ENCODE measurements around the gene GALNT10. TPM values are rescaled to one million over a fixed set of nuclear protein-coding genes. Genes with fewer than 3 reads are reported as not detected.

GALNT10 gene
- total and polyA plus RNA-seq, 2 experiments from 2014 or later = 3.2 to 12.9 TPM

DNA sequence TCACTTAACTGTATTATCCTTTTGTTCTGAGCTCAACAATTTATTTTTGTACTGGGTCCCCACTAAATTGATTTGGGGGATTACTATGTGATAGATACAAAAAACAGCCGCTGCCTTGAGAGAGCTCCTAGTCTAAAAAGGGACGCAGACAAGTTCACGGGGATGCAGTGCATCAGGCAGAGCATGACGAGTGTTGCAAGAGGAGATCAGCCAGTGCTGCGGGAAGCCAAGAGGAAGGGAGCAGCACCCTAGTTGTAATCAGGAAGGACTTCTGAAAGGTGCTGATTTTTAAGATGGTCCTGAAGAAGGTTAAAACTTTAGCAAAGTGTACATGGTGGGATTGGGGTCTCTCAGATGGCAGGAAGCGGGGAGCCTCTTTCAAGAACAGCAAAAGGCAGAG is 15.8 kb downstream of the GALNT10 start:
- no peak for TF ChIP-seq REST (IDR thresholded peaks at IDR 0.05; ENCODE audit: unreplicated experiment)
- TF ChIP-seq, protein P1, sequence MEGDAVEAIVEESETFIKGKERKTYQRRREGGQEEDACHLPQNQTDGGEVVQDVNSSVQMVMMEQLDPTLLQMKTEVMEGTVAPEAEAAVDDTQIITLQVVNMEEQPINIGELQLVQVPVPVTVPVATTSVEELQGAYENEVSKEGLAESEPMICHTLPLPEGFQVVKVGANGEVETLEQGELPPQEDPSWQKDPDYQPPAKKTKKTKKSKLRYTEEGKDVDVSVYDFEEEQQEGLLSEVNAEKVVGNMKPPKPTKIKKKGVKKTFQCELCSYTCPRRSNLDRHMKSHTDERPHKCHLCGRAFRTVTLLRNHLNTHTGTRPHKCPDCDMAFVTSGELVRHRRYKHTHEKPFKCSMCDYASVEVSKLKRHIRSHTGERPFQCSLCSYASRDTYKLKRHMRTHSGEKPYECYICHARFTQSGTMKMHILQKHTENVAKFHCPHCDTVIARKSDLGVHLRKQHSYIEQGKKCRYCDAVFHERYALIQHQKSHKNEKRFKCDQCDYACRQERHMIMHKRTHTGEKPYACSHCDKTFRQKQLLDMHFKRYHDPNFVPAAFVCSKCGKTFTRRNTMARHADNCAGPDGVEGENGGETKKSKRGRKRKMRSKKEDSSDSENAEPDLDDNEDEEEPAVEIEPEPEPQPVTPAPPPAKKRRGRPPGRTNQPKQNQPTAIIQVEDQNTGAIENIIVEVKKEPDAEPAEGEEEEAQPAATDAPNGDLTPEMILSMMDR (conservative IDR thresholded peaks at IDR 0.05; ENCODE audit: low read depth in 2 of 2) = no peak
- TF ChIP-seq EZH2 (IDR thresholded peaks at IDR 0.05; ENCODE audit: low read depth, unreplicated experiment) = no peak
- TF ChIP-seq POLR2AphosphoS5 (IDR thresholded peaks at IDR 0.05; ENCODE audit: low read depth) = no peak
- TF ChIP-seq NANOG (IDR thresholded peaks at IDR 0.05; ENCODE audit: borderline replicate concordance) = no peak
- TF ChIP-seq JUNB (IDR thresholded peaks at IDR 0.05; ENCODE audit: unreplicated experiment) = no peak
- TF ChIP-seq ETS1 (IDR thresholded peaks at IDR 0.05) = no peak
- TF ChIP-seq ZNF331 (CRISPR knock-in tag; IDR thresholded peaks at IDR 0.05; ENCODE audit: low read depth) = no peak
- no peak for TF ChIP-seq ZNF114 (CRISPR knock-in tag; IDR thresholded peaks at IDR 0.05)
- TF ChIP-seq CREB1 (CRISPR knock-in tag; IDR thresholded peaks at IDR 0.05; ENCODE audit: low read depth) = no peak
- Mint-ChIP-seq H3K27me3 (ENCODE audit: insufficient read depth, low read depth, poor library complexity) (peaks cover 3% of the 10 kb centered on the region), H3K4me1 (peaks cover 59% of the 10 kb centered on the region), H3K9me3 (no peaks in the 10 kb centered on the region), H3K27ac (no peak overlapping the region; the same call in 1 of the 2 replicates), H3K4me3 (no peak overlapping the region), H3K36me3 (ENCODE audit: low read depth) (no peaks in the 10 kb centered on the region; the same call in 2 of the 3 replicates)
- ATAC-seq (no peak), DNase-seq (ENCODE audit: low spot score) (no peak)
- no peak overlapping the region for H3K27ac ChIP-seq (ENCODE audit: low read depth)
- H3K4me1 ChIP-seq (ENCODE audit: insufficient read depth) = peaks cover 28% of the 10 kb centered on the region
- no peak overlapping the region for H2AFZ ChIP-seq
- no peaks in the 10 kb centered on the region for H3F3A ChIP-seq (replicated peaks; ENCODE audit: low read depth)
- no peaks in the 10 kb centered on the region for H3K36me3 ChIP-seq (ENCODE audit: insufficient read depth)
- H3K27me3 ChIP-seq (ENCODE audit: insufficient read depth) = no peaks in the 10 kb centered on the region
- H3K4me2 ChIP-seq = no peak overlapping the region
- no peaks in the 10 kb centered on the region for H3K9me2 ChIP-seq (ENCODE audit: insufficient read depth)
- no peak overlapping the region for H3K4me3 ChIP-seq
- no peaks in the 10 kb centered on the region for H4K20me1 ChIP-seq (replicated peaks; ENCODE audit: insufficient read depth)
- peaks cover 3% of the 10 kb centered on the region; the same call in 1 of the 2 replicates for H3K79me2 ChIP-seq (replicated peaks; ENCODE audit: insufficient read depth)

All from GM23338 (cell line).